IMR-90 (cell line): ENCODE results near the gene CDK6. TPM values are rescaled to one million over a fixed set of nuclear protein-coding genes. Genes with fewer than 3 reads are reported as not detected.

ENCODE experiments used
- ATAC-seq: fragments of 200-7000 bp; cut with Tn5 transposase; 2 replicates; pipeline ENCODE4 v1.9.1; 2020; ENCODE audit warnings: low read depth, mild to moderate bottlenecking, moderate library complexity
- BruUV-seq: library from RNA; stranded (reverse); fragments of 400-500 nt; replicated peaks from 2 replicates; lab custom pipeline; 2021; lab: Mats Ljungman, UMichigan
- CTCF ChIA-PET: fragments of 300-600 bp; formaldehyde crosslinking; extraction: SDS; loops from one replicate; lab custom pipeline; 2021; ENCODE audit warnings: antibody characterized with exemption; lab: Yijun Ruan, JAX
- POLR2A ChIA-PET: fragments of 300-600 bp; sonication (Branson Sonifier 250); formaldehyde crosslinking; loops from one replicate; lab custom pipeline; 2022; ENCODE audit warnings: antibody characterized with exemption; ENCODE audit not compliant: unreplicated experiment; lab: Charles Lee
- DNase-seq: peaks from one replicate; pipeline ENCODE4 v3.0.0; 2013
- H2AFZ ChIP-seq: replicated peaks from 2 replicates; pipeline ENCODE3; 2013; ENCODE audit warnings: low read length, mild to moderate bottlenecking; ENCODE audit not compliant: poor library complexity
- H2AK5ac ChIP-seq: 2 replicates; pipeline ENCODE4 v1.6.1; 2013; ENCODE audit warnings: low read depth, low read length, inconsistent platforms
- H2AK9ac ChIP-seq: replicated peaks from 2 replicates; pipeline ENCODE3; 2013; ENCODE audit warnings: mild to moderate bottlenecking, low read depth, low read length, moderate library complexity; ENCODE audit not compliant: poor library complexity
- H2BK120ac ChIP-seq: 2 replicates; pipeline ENCODE4 v1.6.1; 2013; ENCODE audit warnings: low read depth, low read length, inconsistent platforms
- H2BK15ac ChIP-seq: 3 replicates; pipeline ENCODE4 v1.6.1; 2013; ENCODE audit warnings: low read depth, low read length, inconsistent platforms
- H2BK20ac ChIP-seq: 2 replicates; pipeline ENCODE4 v1.6.1; 2013; ENCODE audit warnings: low read depth, mild to moderate bottlenecking, inconsistent platforms, low read length, moderate library complexity
- H2BK5ac ChIP-seq: 2 replicates; pipeline ENCODE4 v1.6.1; 2013; ENCODE audit warnings: mild to moderate bottlenecking, low read depth, low read length, inconsistent platforms; ENCODE audit not compliant: poor library complexity, severe bottlenecking
- H3K14ac ChIP-seq: replicated peaks from 2 replicates; pipeline ENCODE4 v1.6.1; 2013; ENCODE audit warnings: low read depth, low read length, inconsistent platforms
- H3K18ac ChIP-seq: 2 replicates; pipeline ENCODE4 v1.6.1; 2013; ENCODE audit warnings: low read depth, low read length, control low read depth
- H3K23ac ChIP-seq: 2 replicates; pipeline ENCODE4 v1.6.1; 2013; ENCODE audit warnings: low read depth, low read length, inconsistent platforms
- H3K27ac ChIP-seq: 2 replicates; pipeline ENCODE4 v1.5.1; 2013; ENCODE audit warnings: mild to moderate bottlenecking, control low read depth, low read length; ENCODE audit not compliant: insufficient read depth
- H3K27me3 ChIP-seq: 2 replicates; pipeline ENCODE4 v1.6.1; 2013; ENCODE audit warnings: low read length; ENCODE audit not compliant: control insufficient read depth, insufficient read depth
- H3K36me3 ChIP-seq: 2 replicates; pipeline ENCODE4 v1.6.1; 2013; ENCODE audit warnings: low read length, mixed read lengths; ENCODE audit not compliant: control insufficient read depth, insufficient read depth
- H3K4ac ChIP-seq: 2 replicates; pipeline ENCODE4 v1.6.1; 2013; ENCODE audit warnings: low read depth, low read length, inconsistent platforms
- H3K4me1 ChIP-seq: 2 replicates; pipeline ENCODE4 v1.6.1; 2013; ENCODE audit warnings: low read length, mixed read lengths; ENCODE audit not compliant: control insufficient read depth, insufficient read depth
- H3K4me2 ChIP-seq: 2 replicates; pipeline ENCODE4 v1.6.1; 2013; ENCODE audit warnings: low read depth, mild to moderate bottlenecking, control low read depth, low read length, moderate library complexity
- H3K4me3 ChIP-seq: 2 replicates; pipeline ENCODE4 v1.5.1; 2013; ENCODE audit warnings: low read depth, mild to moderate bottlenecking, control low read depth, low read length, moderate library complexity; ENCODE audit not compliant: insufficient read depth
- H3K56ac ChIP-seq: 2 replicates; pipeline ENCODE4 v1.6.1; 2013; ENCODE audit warnings: low read length, inconsistent platforms; ENCODE audit not compliant: insufficient read depth; ENCODE audit errors: extremely low read depth
- H3K79me1 ChIP-seq, 2 experiments: 2 replicates each; pipeline ENCODE4 v1.6.1; 2013; ENCODE audit warnings: low read length in 2 of 2, inconsistent platforms in 1 of 2, low read depth in 1 of 2
- H3K9ac ChIP-seq: 2 replicates; pipeline ENCODE4 v1.6.1; 2013; ENCODE audit warnings: low read depth, low read length, control low read depth
- H3K9me1 ChIP-seq: 2 replicates; pipeline ENCODE4 v1.6.1; 2013; ENCODE audit warnings: low read length, inconsistent platforms; ENCODE audit not compliant: insufficient read depth
- H3K9me3 ChIP-seq: 2 replicates; pipeline ENCODE4 v1.6.1; 2013; ENCODE audit warnings: low read length; ENCODE audit not compliant: control insufficient read depth, insufficient read depth
- H4K20me1 ChIP-seq: 2 replicates; pipeline ENCODE4 v1.6.1; 2013; ENCODE audit warnings: low read length, inconsistent platforms; ENCODE audit not compliant: insufficient read depth
- H4K5ac ChIP-seq: 2 replicates; pipeline ENCODE4 v1.6.1; 2013; ENCODE audit warnings: mild to moderate bottlenecking, low read depth, low read length, control low read depth
- H4K8ac ChIP-seq, 2 experiments: 2 replicates each; pipeline ENCODE4 v1.6.1; 2013; ENCODE audit warnings: low read depth in 2 of 2, low read length in 2 of 2, control low read depth in 1 of 2, inconsistent platforms in 1 of 2
- H4K91ac ChIP-seq: 2 replicates; pipeline ENCODE4 v1.6.1; 2013; ENCODE audit warnings: low read depth, low read length, inconsistent platforms; ENCODE audit not compliant: insufficient read depth
- CHD1 ChIP-seq: IDR thresholded peaks from 2 replicates; pipeline ENCODE4 v1.6.1; 2012; ENCODE audit warnings: low read depth, low read length, improper control_type of control experiment
- FOS ChIP-seq: fragments of 150-350 bp; IDR thresholded peaks from 2 replicates; pipeline ENCODE4 v1.6.1; 2016; ENCODE audit warnings: low read depth, low read length
- RCOR1 ChIP-seq: IDR thresholded peaks from 2 replicates; pipeline ENCODE4 v1.6.1; 2012; ENCODE audit warnings: mild to moderate bottlenecking, low read length, improper control_type of control experiment; ENCODE audit not compliant: insufficient replicate concordance
- WGBS, 2 experiments: methylation state at CpG; one replicate each; pipeline versions ENCODE4 v1.1.5 to v1.1.7; 2013; ENCODE audit warnings: missing lambda C conversion rate in 2 of 2; ENCODE audit not compliant: insufficient read length in 1 of 2; ENCODE audit errors: extremely low coverage in 2 of 2; 5-methylcytosine and 5-hydroxymethylcytosine counted together
- dilution Hi-C: fragments of 300-500 bp; cut with HindIII; formaldehyde crosslinking; loops from one replicate; pipeline ENCODE4 v1.14.3; 2018; ENCODE audit warnings: low sequenced_read_pairs; ENCODE audit not compliant: unreplicated experiment
- in situ Hi-C: fragments of 300-500 bp; cut with MboI; formaldehyde crosslinking; loops from 3 replicates; pipeline ENCODE4 v1.14.3; 2019; ENCODE audit warnings: low sequenced_read_pairs, inconsistent platforms, mixed read lengths
- intact Hi-C: fragments of 100-400 bp; cut with micrococcal nuclease; formaldehyde crosslinking; loops from 2 replicates; pipeline ENCODE4 v1.10.0; 2022
- polyA plus RNA-seq, 3 experiments: library from polyadenylated mRNA; depleted of rRNA; stranded (reverse); fragments of >200 nt; gene quantifications; 2 replicates each; pipeline ENCODE4 v1.2.3, GENCODE V29; 2012; ENCODE audit warnings: low replicate concordance in 1 of 3
- total RNA-seq: library from RNA; depleted of rRNA; stranded (reverse); fragments of >200 nt; gene quantifications from 2 replicates; pipeline ENCODE4 v1.2.3, GENCODE V29; 2012
- TF ChIP-seq, protein P1 (sequence below): fragments of 150-350 bp; IDR thresholded peaks from 2 replicates; pipeline ENCODE4 v1.6.1; 2016; ENCODE audit warnings: low read depth, mild to moderate bottlenecking, low read length, moderate library complexity, borderline replicate concordance

CDK6 gene
- total and polyA plus RNA-seq, 2 of the 4 experiments (the other 2 are of a cell fraction), result 21.5 to 195 TPM

DNA sequence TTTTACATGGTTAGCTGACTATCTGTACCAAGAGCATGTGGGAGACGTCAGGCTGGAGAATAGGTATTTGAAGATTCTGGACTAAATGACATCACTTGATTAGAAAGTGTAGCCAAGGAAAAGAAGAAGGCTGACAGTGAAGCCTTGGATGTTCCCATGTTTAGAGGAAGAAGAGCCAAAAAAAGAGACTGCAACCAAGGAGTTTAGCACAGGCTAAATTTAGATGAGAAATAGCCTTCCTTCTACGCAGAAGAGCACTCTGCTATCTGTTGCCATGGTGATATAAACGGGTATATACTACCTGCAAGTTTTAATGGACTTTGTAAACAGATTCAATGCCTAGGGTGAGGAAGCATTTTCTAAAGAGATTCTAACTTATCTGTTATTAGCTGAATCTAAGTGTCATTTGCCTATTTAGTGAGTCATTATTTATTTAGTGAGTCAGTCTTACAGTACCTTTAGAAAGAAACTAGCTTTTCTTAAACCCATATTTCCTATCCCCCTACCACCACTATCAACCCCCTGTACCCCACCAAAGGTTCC is 69.8 kb downstream of the CDK6 start:
- H3K27ac ChIP-seq, result peak overlapping the region; percentile 82
- H2BK15ac ChIP-seq, result peak overlapping the region; percentile 88; the same call in 2 of the 3 replicates
- peak; percentile 57 for DNase-seq
- H3K4ac ChIP-seq, result peak overlapping the region; percentile 84
- peak overlapping the region; percentile 63 for H2BK5ac ChIP-seq
- peaks cover 18 to 70% of the 10 kb centered on the region in 2 experiments for H3K79me1 ChIP-seq
- peak overlapping the region; percentile 5 to 46; a peak in 3 of 4 replicates for H4K8ac ChIP-seq
- H4K20me1 ChIP-seq, result peaks cover 39% of the 10 kb centered on the region
- H3K27me3 ChIP-seq, result no peaks in the 10 kb centered on the region
- in situ Hi-C loops (no loop called here), intact Hi-C loops (loop anchor here (5.0 kb wide), 3 partner anchors 66 to 144 kb away; no protein-coding TSS in a partner anchor), dilution Hi-C loops (no loop called here)
- H3K9me3 ChIP-seq, result no peaks in the 10 kb centered on the region
- H2AK9ac ChIP-seq, result no peak overlapping the region
- POLR2A ChIA-PET, result no interaction called here
- peaks cover 4% of the 10 kb centered on the region for H3K36me3 ChIP-seq
- peak overlapping the region; percentile 66; the same call in 1 of the 2 replicates for H2AK5ac ChIP-seq
- ATAC-seq, result no peak
- H3K14ac ChIP-seq, result peak overlapping the region; percentile 66
- peak overlapping the region; percentile 84 for H3K23ac ChIP-seq
- H2BK120ac ChIP-seq, result peak overlapping the region; percentile 83
- no CpG with 5 or more reads among the region's 3 CpGs for WGBS, 2 experiments
- peak overlapping the region; percentile 16; the same call in 1 of the 2 replicates for H4K5ac ChIP-seq
- peak overlapping the region; percentile 65 for H4K91ac ChIP-seq
- BruUV-seq, result no TSS peak
- H2AFZ ChIP-seq, result no peak overlapping the region
- TF ChIP-seq CHD1 (no peak), FOS (peak; percentile 46; the same call in 1 of the 2 replicates), RCOR1 (no peak)
- TF ChIP-seq, protein P1, sequence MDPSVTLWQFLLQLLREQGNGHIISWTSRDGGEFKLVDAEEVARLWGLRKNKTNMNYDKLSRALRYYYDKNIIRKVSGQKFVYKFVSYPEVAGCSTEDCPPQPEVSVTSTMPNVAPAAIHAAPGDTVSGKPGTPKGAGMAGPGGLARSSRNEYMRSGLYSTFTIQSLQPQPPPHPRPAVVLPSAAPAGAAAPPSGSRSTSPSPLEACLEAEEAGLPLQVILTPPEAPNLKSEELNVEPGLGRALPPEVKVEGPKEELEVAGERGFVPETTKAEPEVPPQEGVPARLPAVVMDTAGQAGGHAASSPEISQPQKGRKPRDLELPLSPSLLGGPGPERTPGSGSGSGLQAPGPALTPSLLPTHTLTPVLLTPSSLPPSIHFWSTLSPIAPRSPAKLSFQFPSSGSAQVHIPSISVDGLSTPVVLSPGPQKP, result no peak
- H3K4me2 ChIP-seq, result peak overlapping the region; percentile 2; the same call in 1 of the 2 replicates
- peaks cover 27% of the 10 kb centered on the region for H3K4me1 ChIP-seq
- no peak overlapping the region for H3K4me3 ChIP-seq
- peak overlapping the region; percentile 60 for H2BK20ac ChIP-seq
- CTCF ChIA-PET, result interaction anchor here (1.0 to 1.1 kb wide), 3 partner anchors 17 to 66 kb away, joined by 3 read pairs; no protein-coding TSS in a partner anchor
- peak overlapping the region; percentile 80; the same call in 1 of the 2 replicates for H3K18ac ChIP-seq
- peaks cover 12% of the 10 kb centered on the region for H3K9me1 ChIP-seq
- peak overlapping the region; percentile 54; the same call in 1 of the 2 replicates for H3K9ac ChIP-seq
- peak overlapping the region; percentile 75; the same call in 1 of the 2 replicates for H3K56ac ChIP-seq
